Endothelial cell of hepatic sinusoid (primary cell): ENCODE results near the gene ZBP1.

ENCODE experiments used
- in situ Hi-C: cut with HindIII; loops from 2 replicates; pipeline ENCODE4 v1.10.0; 2017; ENCODE audit warnings: low sequenced_read_pairs

The ZBP1 gene

DNA sequence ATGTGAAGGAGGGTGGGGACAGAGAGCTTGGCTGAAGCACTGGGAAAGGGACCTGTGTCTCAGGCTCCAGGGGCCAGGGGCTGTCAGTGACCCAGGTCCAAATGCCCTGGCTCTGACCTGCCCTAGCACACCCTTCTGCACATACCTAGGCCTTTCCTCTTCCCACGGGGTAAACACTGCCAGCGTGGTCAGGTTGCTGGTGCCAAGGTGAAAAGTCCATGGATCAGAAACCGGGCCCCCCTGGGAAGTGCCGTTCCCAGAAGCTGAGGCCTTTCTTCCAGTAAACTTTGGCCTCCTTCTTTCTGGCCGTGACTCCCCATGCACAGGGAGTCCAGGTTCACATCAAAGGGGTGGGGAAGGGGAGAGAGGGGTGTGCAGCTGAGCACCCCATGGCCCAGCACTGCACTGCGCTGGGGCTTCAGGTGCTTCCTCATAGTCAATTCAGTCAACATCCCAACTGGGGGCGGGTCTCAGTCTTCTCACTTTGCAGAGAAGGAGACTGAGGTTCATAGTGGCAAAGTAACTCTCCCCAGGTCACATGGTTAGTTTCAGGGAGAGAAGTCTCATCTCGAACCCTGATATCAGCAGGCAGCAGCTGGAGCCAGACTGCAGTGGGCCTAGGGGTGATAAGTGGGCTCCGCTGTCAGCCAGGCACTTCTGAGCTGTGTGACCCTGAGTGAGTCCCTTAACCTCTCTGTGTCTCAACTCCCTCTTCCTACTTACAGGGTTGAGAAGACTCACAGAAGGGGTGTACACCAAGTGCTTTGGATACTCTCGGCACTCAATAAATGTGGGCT lies 42.3 kb downstream of the ZBP1 start:
- in situ Hi-C loops: loop anchor here (5.0 kb wide), 1 partner anchor 61 kb away; no protein-coding TSS in a partner anchor

DNA sequence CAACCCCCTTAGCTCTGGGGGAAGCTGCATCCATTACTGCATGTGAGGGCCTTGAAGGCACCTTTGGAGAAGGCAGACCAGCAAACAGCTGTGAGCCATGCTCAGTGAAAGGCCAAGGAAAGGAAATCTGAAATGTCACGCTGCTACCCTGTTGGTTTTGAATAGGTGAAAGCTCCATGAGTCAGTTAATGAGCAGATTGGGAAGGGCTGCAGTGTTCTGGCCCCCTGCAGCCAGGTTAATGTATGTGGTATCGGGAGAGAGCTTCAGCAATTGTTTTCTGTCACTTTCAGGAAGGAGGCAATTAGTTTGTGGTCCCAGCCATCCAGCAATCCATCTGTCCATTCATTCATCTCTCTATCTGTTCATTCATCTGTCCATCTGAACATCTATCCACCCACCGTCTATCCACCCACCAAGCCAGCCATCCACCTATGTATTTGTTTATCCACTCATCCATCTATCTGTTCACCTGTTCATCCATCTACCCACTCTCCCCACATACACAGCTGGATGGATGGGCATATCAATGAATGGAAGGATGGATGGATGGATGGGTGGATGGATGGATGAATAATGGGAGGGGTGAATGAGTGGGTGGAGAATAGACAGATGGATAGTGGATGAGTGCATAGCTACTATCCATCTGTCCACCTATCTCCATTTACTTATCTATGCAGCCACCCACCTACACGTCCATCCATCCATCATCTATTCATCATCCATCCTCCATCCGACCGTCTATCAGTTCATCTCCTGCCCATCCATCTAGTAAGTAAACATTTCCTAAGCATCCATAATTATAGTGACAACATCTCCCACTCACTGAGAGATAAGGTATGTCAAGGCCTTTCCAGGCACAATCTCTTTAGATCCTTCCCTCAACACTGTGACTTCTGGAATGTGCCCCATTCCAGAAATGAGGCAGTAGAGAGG lies 43.3 kb downstream of the ZBP1 start:
- in situ Hi-C loops: loop anchor here (5.0 kb wide), 1 partner anchor 60 kb away; no protein-coding TSS in a partner anchor

DNA sequence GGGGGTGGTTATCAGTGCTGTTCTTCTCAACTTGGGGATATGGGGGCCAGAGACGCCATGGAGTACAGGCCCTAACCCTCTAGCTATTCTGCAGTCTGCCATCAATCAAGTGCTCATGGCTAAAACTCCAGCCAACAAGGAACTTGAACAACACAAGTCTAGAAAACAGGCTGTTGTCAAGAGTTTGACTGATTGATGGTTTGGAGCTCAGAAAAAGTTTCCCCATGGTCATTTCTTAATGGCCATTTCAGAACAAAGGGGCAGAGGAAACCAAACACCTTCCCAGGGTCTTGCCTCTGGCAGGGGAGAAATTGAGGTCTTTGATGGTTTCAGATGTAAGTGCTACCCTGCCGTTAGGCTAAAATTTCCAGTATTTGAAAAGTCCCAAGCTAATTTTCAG lies 44.2 kb downstream of the ZBP1 start:
- in situ Hi-C loops: loop anchor here (5.0 kb wide), 1 partner anchor 59 kb away; no protein-coding TSS in a partner anchor

DNA sequence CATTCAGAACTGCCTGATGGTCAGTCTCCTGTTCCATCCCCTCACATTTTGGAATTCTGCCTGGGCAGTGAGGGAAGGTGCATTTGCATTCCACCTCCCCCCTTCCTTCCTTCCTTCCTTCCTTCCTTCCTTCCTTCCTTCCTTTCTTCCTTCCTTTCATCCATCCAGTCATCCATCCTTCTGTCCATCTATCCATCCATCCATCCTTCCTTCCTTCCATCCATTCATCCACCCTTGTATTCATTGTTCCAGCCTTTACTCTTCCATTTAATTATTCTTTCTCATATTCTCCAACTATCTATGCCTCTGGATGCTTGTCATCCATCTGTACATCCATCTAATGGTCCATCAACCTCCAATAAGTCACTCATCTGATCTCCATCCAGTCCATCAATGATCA lies 45.3 kb downstream of the ZBP1 start:
- in situ Hi-C loops: loop anchor here (5.0 kb wide), 1 partner anchor 58 kb away; no protein-coding TSS in a partner anchor

- in situ Hi-C loops: no loop called here
Measured at GRCh38 chr20:57573894-57574293, 46.3 kb downstream of the ZBP1 start.

GRCh38 chr20:57573242-57573641 lies 47.0 kb downstream of the ZBP1 start:
- in situ Hi-C loops: no loop called here

DNA sequence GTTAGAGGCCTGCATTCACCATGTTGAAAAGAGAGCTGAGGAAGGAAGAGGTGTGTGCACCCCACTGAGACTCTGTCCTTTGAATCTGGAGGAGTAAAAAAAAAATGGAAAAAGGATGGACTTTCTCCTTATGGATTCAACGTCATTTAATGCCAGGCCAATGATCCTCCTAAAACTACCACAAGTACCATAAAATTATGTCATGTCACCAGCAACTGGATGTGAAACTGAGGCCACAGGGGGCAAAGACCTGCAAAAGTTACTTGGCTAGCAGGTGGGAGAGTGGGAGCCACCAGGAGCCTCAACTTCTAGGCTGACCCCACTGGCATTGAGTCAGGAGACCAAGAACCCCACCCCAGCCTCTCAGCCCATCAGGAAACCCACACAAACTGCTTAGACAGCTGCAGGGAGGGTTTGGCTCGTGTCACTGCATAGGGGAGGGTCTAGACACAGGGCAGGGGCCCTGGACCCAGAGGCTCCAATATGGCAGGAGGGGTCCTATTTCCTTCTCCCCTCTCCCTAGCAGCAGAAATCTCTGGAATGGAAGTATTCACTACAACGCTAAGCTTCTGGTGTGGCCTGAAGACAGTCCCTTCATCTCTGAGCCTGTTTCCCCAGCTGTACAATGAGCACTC lies 48.3 kb downstream of the ZBP1 start:
- in situ Hi-C loops: no loop called here

DNA sequence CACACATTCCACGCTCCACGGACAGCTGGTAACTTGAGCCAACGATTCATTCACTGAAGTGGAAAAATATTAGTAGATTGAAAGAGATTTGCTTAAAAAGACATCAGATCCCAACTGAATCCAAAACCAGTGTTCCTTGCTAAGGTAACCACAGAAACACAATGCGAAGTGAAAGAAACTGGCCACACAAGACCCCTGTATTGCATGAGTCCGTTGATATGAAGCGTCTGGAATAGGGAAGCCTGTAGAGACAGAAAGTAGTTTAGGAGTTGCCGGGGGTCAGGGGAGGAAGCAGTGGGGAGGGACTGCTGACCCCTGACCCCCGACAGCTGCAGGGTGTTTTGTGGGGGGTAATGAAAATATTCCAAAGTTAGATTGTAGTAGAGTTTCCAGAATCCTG lies 49.3 kb downstream of the ZBP1 start:
- in situ Hi-C loops: no loop called here

DNA sequence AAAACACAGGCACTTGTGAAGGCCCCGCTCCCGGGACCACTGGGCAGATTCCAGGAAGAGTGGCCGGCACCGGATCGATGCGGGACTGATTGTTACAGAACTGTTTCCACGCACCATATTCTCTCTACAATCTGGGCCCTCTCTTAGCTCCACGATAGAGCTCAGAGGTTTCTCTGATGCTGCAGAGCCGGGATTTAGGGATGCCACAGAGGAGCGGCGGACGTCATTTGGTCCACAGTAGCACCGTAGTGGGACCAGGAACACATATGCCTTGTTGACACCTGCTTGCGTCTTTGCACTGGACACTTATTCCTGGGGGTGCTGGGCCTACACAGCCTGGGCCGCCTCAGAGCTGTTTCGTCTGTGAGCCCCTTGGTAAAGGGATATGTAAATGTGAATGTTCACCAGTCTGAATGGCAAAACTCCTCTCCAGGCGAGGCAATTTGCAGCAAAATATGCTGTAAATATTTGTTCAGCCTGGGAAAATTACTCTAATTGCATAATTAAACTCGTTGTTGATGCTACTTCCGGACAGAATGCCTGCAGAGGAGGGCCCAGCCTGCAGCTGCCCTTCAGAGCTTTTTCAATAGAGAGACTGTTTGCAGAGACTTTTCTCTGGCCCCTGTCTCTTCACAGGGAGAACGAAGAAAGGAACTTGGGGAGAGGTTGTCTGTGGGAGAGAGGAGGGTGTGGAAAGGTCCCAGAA lies 49.9 kb downstream of the ZBP1 start:
- in situ Hi-C loops: no loop called here

- in situ Hi-C loops: no loop called here
Measured at GRCh38 chr20:57568960-57569359, 51.3 kb downstream of the ZBP1 start.

DNA sequence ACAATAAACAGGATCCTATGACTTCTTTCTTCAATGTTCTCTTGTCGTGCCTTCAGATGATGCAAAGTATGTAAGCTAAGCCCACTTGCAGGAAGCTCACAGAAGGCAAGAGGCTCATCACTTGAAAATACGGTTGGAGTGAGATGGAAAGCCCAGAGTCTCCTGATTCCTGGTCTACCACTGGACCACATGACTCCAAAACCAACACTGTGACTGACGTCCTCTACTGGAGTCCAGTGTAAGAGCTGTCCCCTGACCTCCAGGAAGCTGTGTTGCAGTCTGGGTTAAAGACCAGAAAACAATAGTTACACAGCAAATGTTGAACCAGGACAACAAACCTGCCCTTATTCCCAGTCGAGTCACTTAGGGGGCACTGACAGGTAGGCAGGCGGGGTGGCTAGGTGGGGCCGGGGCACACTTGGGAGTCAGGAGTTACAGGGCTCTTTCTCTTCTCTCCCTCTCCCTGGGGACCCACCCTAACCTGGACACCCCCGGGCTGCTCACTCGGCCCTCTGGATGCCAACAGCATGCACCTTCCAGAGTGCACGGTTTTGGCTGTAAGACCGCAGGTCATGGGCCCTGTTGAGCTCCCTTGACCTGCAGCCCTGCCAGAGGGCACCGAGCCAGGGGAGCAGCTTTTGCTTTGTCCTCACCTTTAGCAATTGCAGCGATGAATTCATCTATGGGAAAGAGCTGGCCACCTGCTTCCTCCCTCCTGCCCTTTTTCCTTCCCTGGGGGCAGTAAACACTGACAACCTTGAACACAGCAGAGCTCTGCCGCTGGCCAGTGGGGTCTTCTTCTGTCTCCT lies 51.9 kb downstream of the ZBP1 start:
- in situ Hi-C loops: no loop called here

GRCh38 chr20:57567471-57568079 lies 52.7 kb downstream of the ZBP1 start:
- in situ Hi-C loops: no loop called here

DNA sequence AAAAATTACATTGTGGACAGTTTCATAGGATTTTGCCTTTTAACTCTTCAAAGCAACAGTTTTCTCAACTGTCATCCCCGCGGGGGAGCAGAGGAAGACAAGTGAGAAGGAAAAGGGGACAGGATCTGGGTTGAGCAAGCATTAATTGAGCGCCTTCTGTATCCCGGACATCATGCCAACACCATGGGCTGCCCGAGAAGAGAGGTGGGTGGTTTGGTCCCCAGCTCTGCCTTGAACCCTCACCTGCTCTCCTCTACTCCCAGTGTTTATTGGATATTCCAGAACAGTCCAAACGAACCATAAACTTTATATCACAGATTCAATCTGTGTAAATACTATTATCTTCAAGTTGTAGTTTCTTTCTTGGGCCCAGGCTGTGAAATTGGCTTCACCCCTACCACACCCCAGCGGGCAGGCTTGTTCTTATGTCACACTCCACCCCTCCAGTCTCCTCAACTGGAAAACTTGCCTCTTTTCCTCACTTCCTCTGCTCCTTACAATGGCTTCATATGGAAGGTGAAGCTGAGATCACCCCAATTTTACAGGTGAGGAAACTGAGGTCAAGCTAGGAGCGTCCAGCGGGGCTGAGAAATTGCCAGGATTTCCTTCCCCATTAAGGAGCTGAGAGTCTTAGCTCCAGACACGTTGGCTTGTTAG lies 53.3 kb downstream of the ZBP1 start:
- in situ Hi-C loops: no loop called here

- in situ Hi-C loops: no loop called here
Measured at GRCh38 chr20:57566399-57566798, 53.8 kb downstream of the ZBP1 start.

DNA sequence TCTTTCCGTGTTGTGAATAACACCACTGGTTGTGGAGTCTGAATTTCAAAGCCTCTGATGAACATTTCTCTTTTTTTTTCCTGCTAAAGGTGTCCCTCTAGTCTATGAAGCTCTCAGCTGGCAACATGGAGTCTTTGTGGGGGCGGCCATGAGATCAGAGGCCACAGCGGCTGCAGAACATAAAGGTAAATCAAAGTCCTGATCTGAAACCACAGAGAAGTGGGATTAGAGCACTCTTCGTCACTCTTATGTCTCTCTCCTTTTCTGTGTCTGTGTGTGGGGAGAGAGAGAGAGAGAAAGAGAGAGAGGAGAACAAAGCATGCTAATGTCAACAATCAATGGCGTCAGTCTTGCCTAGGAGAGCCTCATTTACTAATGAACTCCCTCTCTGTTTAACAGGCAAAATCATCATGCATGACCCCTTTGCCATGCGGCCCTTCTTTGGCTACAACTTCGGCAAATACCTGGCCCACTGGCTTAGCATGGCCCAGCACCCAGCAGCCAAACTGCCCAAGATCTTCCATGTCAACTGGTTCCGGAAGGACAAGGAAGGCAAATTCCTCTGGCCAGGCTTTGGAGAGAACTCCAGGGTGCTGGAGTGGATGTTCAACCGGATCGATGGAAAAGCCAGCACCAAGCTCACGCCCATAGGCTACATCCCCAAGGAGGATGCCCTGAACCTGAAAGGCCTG lies 55.1 kb downstream of the ZBP1 start:
- in situ Hi-C loops: no loop called here

GRCh38 chr20:57564180-57564802 lies 55.9 kb downstream of the ZBP1 start:
- in situ Hi-C loops: no loop called here

- in situ Hi-C loops: no loop called here
Measured at GRCh38 chr20:57563522-57563921, 56.7 kb downstream of the ZBP1 start.
